Stimulated activated CD8-positive, alpha-beta memory T cell treated with anti-CD3 and anti-CD28 coated beads, Interleukin-15, amount 100 ng/mL, for 4 hours (primary cell): ENCODE data around the gene DHRSX.
"Not testable (repeated sequence)": the region's sequence is repeated elsewhere in the genome, so short reads cannot be mapped to it uniquely, and the experiment has no call there.

Experiments used
- DNase-seq, 2 donors: peaks; one replicate each; pipeline ENCODE4 v3.0.0-alpha.2; 2020; ENCODE audit warnings: low read depth in 2 of 2

Gene DHRSX

GRCh38 chrX:2263203-2263602 is 237.6 kb downstream of the DHRSX start:
- DNase-seq, result no peak

GRCh38 chrX:2262668-2263055 is 238.1 kb downstream of the DHRSX start:
- no peak for DNase-seq

GRCh38 chrX:2261831-2262667 is 238.7 kb downstream of the DHRSX start:
- no peak for DNase-seq

GRCh38 chrX:2252331-2253065 is 248.3 kb downstream of the DHRSX start:
- no peak for DNase-seq

- DNase-seq, result no peak
These were observed 249.6 kb downstream of the DHRSX start for GRCh38 chrX:2251211-2251610.

GRCh38 chrX:2243913-2244460 is 256.8 kb downstream of the DHRSX start:
- no peak for DNase-seq

GRCh38 chrX:2242980-2243379 is 257.8 kb downstream of the DHRSX start:
- DNase-seq, result no peak

GRCh38 chrX:2242326-2242725 is 258.4 kb downstream of the DHRSX start:
- DNase-seq, result no peak

GRCh38 chrX:2241496-2241895 is 259.3 kb downstream of the DHRSX start:
- not testable (repeated sequence) for DNase-seq

GRCh38 chrX:2240761-2241160 is 260.0 kb downstream of the DHRSX start:
- not testable (repeated sequence) for DNase-seq

- no peak for DNase-seq
These were observed 262.8 kb downstream of the DHRSX start for GRCh38 chrX:2237976-2238375.

GRCh38 chrX:2231570-2232192 is 269.1 kb downstream of the DHRSX start:
- no peak for DNase-seq

GRCh38 chrX:2230457-2230856 is 270.3 kb downstream of the DHRSX start:
- no peak for DNase-seq

- DNase-seq, result no peak
These were observed 272.2 kb downstream of the DHRSX start for GRCh38 chrX:2228536-2228935.

GRCh38 chrX:2226906-2227656 is 273.7 kb downstream of the DHRSX start:
- no peak for DNase-seq

- no peak for DNase-seq
These were observed 274.6 kb downstream of the DHRSX start for GRCh38 chrX:2226182-2226581.

GRCh38 chrX:2224597-2225235 is 276.1 kb downstream of the DHRSX start:
- no peak for DNase-seq

GRCh38 chrX:2224161-2224560 is 276.6 kb downstream of the DHRSX start:
- DNase-seq, result no peak

- DNase-seq, result no peak
These were observed 279.8 kb downstream of the DHRSX start for GRCh38 chrX:2220829-2221567.

GRCh38 chrX:2220296-2220695 is 280.5 kb downstream of the DHRSX start:
- no peak for DNase-seq
